OCI-LY7 (cell line): Measurements from ENCODE around the gene FRAT1. TPM values are rescaled to one million over a fixed set of nuclear protein-coding genes. Genes with fewer than 3 reads are reported as not detected.
A peak's percentile ranks its signal among the peaks of the same experiment; 100 is the strongest.

Source experiments
- BruUV-seq: library from RNA; stranded (reverse); fragments of 400-500 nt; replicated peaks from 2 replicates; lab custom pipeline; 2021; lab: Mats Ljungman, UMichigan
- CTCF ChIA-PET: fragments of 300-600 bp; sonication (Branson Sonifier 250); formaldehyde crosslinking; loops from one replicate; lab custom pipeline; 2022; ENCODE audit warnings: antibody characterized with exemption; ENCODE audit not compliant: unreplicated experiment; lab: Charles Lee
- POLR2A ChIA-PET: fragments of 300-600 bp; sonication (Branson Sonifier 250); formaldehyde crosslinking; loops from one replicate; lab custom pipeline; 2022; ENCODE audit warnings: antibody characterized with exemption; lab: Charles Lee
- DNase-seq: peaks from one replicate; pipeline ENCODE4 v3.0.0-alpha.2; 2015; ENCODE audit warnings: low spot score
- H2AFZ ChIP-seq: fragments of 200-600 bp; sonication (generic), shearing (Covaris generic); 2 replicates; pipeline ENCODE4 v1.6.1; 2014; ENCODE audit warnings: mild to moderate bottlenecking, antibody characterized with exemption, low read length, moderate library complexity
- H3K27ac ChIP-seq: fragments of 200-600 bp; sonication (generic); 2 replicates; pipeline ENCODE4 v1.5.1; 2014; ENCODE audit warnings: mixed run types, low read depth, mild to moderate bottlenecking, moderate library complexity, low read length, inconsistent platforms; ENCODE audit not compliant: poor library complexity, severe bottlenecking
- H3K36me3 ChIP-seq: fragments of 200-600 bp; sonication (generic); 2 replicates; pipeline ENCODE4 v1.6.1; 2014; ENCODE audit warnings: mild to moderate bottlenecking, antibody characterized with exemption, low read length, moderate library complexity, mixed read lengths; ENCODE audit not compliant: insufficient read depth
- H3K4me1 ChIP-seq: fragments of 200-600 bp; sonication (generic); 2 replicates; pipeline ENCODE4 v1.5.1; 2014; ENCODE audit warnings: mild to moderate bottlenecking, low read length; ENCODE audit not compliant: insufficient read depth, poor library complexity, severe bottlenecking
- H3K4me2 ChIP-seq: fragments of 200-600 bp; sonication (generic); 2 replicates; pipeline ENCODE4 v1.6.1; 2014; ENCODE audit warnings: mild to moderate bottlenecking, low read length
- H3K4me3 ChIP-seq: fragments of 200-600 bp; sonication (generic); 2 replicates; pipeline ENCODE4 v1.5.1; 2014; ENCODE audit warnings: mild to moderate bottlenecking, low read depth, low read length; ENCODE audit not compliant: poor library complexity, severe bottlenecking
- H3K79me2 ChIP-seq: fragments of 200-600 bp; sonication (generic); 2 replicates; pipeline ENCODE4 v1.6.1; 2016; ENCODE audit warnings: low read depth, mild to moderate bottlenecking, low read length, moderate library complexity, mixed read lengths; ENCODE audit not compliant: insufficient read depth
- H3K9me2 ChIP-seq: fragments of 200-600 bp; sonication (generic); 2 replicates; pipeline ENCODE4 v1.6.1; 2016; ENCODE audit warnings: mild to moderate bottlenecking, low read length, mixed read lengths; ENCODE audit not compliant: insufficient read depth
- H3K9me3 ChIP-seq: fragments of 200-600 bp; sonication (generic); 2 replicates; pipeline ENCODE4 v1.6.1; 2014; ENCODE audit warnings: mild to moderate bottlenecking, mixed run types, low read length, mixed read lengths
- H4K20me1 ChIP-seq: fragments of 200-600 bp; sonication (generic); 2 replicates; pipeline ENCODE4 v1.6.1; 2014; ENCODE audit warnings: mild to moderate bottlenecking, antibody characterized with exemption, low read length, moderate library complexity, mixed read lengths; ENCODE audit not compliant: insufficient read depth
- EZH2phosphoT487 ChIP-seq: fragments of 200-600 bp; sonication (generic); IDR thresholded peaks from 2 replicates; pipeline ENCODE4 v1.6.1; 2018; ENCODE audit warnings: low read depth, borderline replicate concordance, mild to moderate bottlenecking, mixed run types, antibody characterized with exemption, low read length, moderate library complexity, mixed read lengths
- intact Hi-C: fragments of 100-400 bp; cut with micrococcal nuclease; formaldehyde crosslinking; loops from one replicate; pipeline ENCODE4 v1.10.0; 2022; ENCODE audit not compliant: unreplicated experiment
- total RNA-seq, 2 experiments: library from RNA; depleted of rRNA in 1 of 2; stranded (reverse); fragments of >200 nt in 1 of 2; shearing (Covaris generic) in 1 of 2; gene quantifications; 2 replicates each; pipeline ENCODE4 v1.2.3, GENCODE V29; 2014 to 2022
- TF ChIP-seq, protein P1 (sequence below): fragments of 200-600 bp; sonication (generic); conservative IDR thresholded peaks from 2 replicates; pipeline ENCODE4 v1.5.1; 2014; ENCODE audit warnings: mild to moderate bottlenecking, antibody characterized with exemption, low read length, moderate library complexity, mixed read lengths

Gene FRAT1
- total RNA-seq, 2 experiments from 2014 or later = 7.0 to 12.2 TPM

DNA sequence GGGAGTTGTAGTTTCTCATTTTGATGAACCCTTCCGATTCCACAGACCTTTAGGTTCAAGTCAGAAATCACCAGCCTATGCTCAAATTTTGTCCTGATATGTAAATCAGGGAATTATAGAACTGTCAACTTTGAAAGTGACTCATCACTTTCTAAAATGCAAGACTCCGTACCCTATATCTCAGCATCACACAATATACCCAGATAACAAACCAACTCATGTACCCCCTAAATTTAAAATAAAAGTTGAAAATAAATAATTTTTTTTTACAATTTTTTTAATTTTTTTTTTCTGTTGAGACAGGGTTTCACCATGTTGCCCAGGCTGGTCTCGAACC, 26.2 kb upstream of the FRAT1 start:
- intact Hi-C loops = loop anchor here (1.0 kb wide), 1 partner anchor 26 kb away; the partner anchor contains the start of gene FRAT1
- Histone ChIP-seq H3K27ac (no peak overlapping the region), H3K9me3 (no peaks in the 10 kb centered on the region), H3K4me1 (peaks cover 26% of the 10 kb centered on the region), H3K9me2 (no peaks in the 10 kb centered on the region), H4K20me1 (no peaks in the 10 kb centered on the region), H3K36me3 (peaks cover 21% of the 10 kb centered on the region), H3K79me2 (peaks cover 40% of the 10 kb centered on the region), H3K4me2 (peak overlapping the region; percentile 55; the same call in 1 of the 2 replicates), H2AFZ (peak overlapping the region; percentile 17; the same call in 1 of the 2 replicates), H3K4me3 (peak overlapping the region; percentile 13)
- POLR2A ChIA-PET = interaction anchor here (0.7 to 1.4 kb wide), 3 partner anchors 24 to 1623 kb away, joined by 3 to 9 read pairs (median 4); partner anchors contain the start of gene FRAT1
- no TSS peak for BruUV-seq
- DNase-seq = no peak
- CTCF ChIA-PET = no interaction called here
- TF ChIP-seq EZH2phosphoT487 = no peak
- TF ChIP-seq, protein P1, sequence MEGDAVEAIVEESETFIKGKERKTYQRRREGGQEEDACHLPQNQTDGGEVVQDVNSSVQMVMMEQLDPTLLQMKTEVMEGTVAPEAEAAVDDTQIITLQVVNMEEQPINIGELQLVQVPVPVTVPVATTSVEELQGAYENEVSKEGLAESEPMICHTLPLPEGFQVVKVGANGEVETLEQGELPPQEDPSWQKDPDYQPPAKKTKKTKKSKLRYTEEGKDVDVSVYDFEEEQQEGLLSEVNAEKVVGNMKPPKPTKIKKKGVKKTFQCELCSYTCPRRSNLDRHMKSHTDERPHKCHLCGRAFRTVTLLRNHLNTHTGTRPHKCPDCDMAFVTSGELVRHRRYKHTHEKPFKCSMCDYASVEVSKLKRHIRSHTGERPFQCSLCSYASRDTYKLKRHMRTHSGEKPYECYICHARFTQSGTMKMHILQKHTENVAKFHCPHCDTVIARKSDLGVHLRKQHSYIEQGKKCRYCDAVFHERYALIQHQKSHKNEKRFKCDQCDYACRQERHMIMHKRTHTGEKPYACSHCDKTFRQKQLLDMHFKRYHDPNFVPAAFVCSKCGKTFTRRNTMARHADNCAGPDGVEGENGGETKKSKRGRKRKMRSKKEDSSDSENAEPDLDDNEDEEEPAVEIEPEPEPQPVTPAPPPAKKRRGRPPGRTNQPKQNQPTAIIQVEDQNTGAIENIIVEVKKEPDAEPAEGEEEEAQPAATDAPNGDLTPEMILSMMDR = no peak

- ChIA-PET CTCF (no interaction called here), POLR2A (interaction anchor here (0.7 to 1.4 kb wide), 2 partner anchors 9 to 12 kb away, joined by 3 to 4 read pairs; no protein-coding TSS in a partner anchor)
- no peak for DNase-seq
- Histone ChIP-seq H3K79me2 (no peaks in the 10 kb centered on the region), H2AFZ (no peak overlapping the region), H3K9me3 (no peaks in the 10 kb centered on the region), H3K9me2 (no peaks in the 10 kb centered on the region), H4K20me1 (no peaks in the 10 kb centered on the region), H3K27ac (no peak overlapping the region), H3K4me1 (peaks cover 11% of the 10 kb centered on the region), H3K4me2 (no peak overlapping the region), H3K4me3 (no peak overlapping the region), H3K36me3 (no peaks in the 10 kb centered on the region)
- TF ChIP-seq, protein P1 = no peak
- TF ChIP-seq EZH2phosphoT487 = no peak
- intact Hi-C loops = no loop called here
- no TSS peak for BruUV-seq
These were observed 21.4 kb upstream of the FRAT1 start for GRCh38 chr10:97297556-97298222.

DNA sequence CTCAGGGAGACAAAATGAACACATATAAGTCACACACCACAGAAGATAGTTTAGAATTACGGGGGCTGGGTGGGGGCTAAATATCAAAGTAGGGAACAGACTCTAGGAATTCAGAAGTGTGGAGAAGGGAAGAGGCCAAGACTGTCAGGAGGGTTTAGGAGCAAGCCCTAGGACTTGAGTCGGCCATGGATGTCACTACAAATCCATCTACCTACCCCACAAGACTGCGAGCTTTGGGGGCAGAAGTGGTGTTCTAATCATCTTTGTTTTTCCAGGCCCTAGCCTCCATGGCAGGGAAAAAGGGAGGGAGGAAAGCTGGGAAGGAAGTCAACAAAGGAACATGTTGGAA, 20.9 kb upstream of the FRAT1 start:
- H3K27ac ChIP-seq = no peak overlapping the region
- H3K79me2 ChIP-seq = no peaks in the 10 kb centered on the region
- no peaks in the 10 kb centered on the region for H3K9me2 ChIP-seq
- intact Hi-C loops = no loop called here
- TF ChIP-seq, protein P1 = no peak
- no peak for TF ChIP-seq EZH2phosphoT487
- H4K20me1 ChIP-seq = no peaks in the 10 kb centered on the region
- no peak for DNase-seq
- H3K4me3 ChIP-seq = no peak overlapping the region
- no TSS peak for BruUV-seq
- no peak overlapping the region for H2AFZ ChIP-seq
- H3K36me3 ChIP-seq = no peaks in the 10 kb centered on the region
- POLR2A ChIA-PET = interaction anchor here (0.7 to 1.4 kb wide), 2 partner anchors 9 to 13 kb away, joined by 3 to 4 read pairs; no protein-coding TSS in a partner anchor
- no peak overlapping the region for H3K4me2 ChIP-seq
- CTCF ChIA-PET = no interaction called here
- no peaks in the 10 kb centered on the region for H3K9me3 ChIP-seq
- H3K4me1 ChIP-seq = peaks cover 7% of the 10 kb centered on the region
